HepG2 (cell line): Measurements from ENCODE around the gene PPM1H. TPM values are rescaled to one million over a fixed set of nuclear protein-coding genes. Genes with fewer than 3 reads are reported as not detected.

Source experiments
- BORCS8-MEF2B ChIP-seq: sonication (generic); formaldehyde crosslinking; IDR thresholded peaks from 2 replicates; pipeline ENCODE4 v1.8.0; 2022; ENCODE audit warnings: mild to moderate bottlenecking, missing genetic modification reagents
- CBX1 ChIP-seq: IDR thresholded peaks from one replicate; pipeline ENCODE4 v1.6.1; 2016; ENCODE audit warnings: antibody characterized with exemption, low read depth
- CENPT ChIP-seq: sonication (generic); formaldehyde crosslinking; IDR thresholded peaks from 2 replicates; pipeline ENCODE4 v1.8.0; 2022; ENCODE audit warnings: low read depth, mild to moderate bottlenecking, moderate library complexity, missing genetic modification reagents
- GTF3A ChIP-seq: sonication (generic); formaldehyde crosslinking; conservative IDR thresholded peaks from 2 replicates; pipeline ENCODE4 v1.4.0; 2020; ENCODE audit warnings: mild to moderate bottlenecking, missing genetic modification reagents
- PLRG1 ChIP-seq: fragments of 450-650 bp; conservative IDR thresholded peaks from 2 replicates; pipeline ENCODE4 v1.6.1; 2016
- POLR2G ChIP-seq: fragments of 200-400 bp; formaldehyde crosslinking; IDR thresholded peaks from 2 replicates; pipeline ENCODE4 v1.6.1; 2018; ENCODE audit warnings: mild to moderate bottlenecking, low read depth, low read length, moderate library complexity
- SETDB1 ChIP-seq: sonication (generic); formaldehyde crosslinking; IDR thresholded peaks from 2 replicates; pipeline ENCODE4 v1.5.1; 2020; ENCODE audit warnings: missing genetic modification reagents, mild to moderate bottlenecking, borderline replicate concordance
- SKI ChIP-seq: fragments of 450-650 bp; IDR thresholded peaks from one replicate; pipeline ENCODE4 v1.6.1; 2018; ENCODE audit warnings: mild to moderate bottlenecking; ENCODE audit not compliant: partially characterized antibody
- SP4 ChIP-seq: sonication (generic); formaldehyde crosslinking; IDR thresholded peaks from 2 replicates; pipeline ENCODE4 v1.8.1; 2023; ENCODE audit warnings: mild to moderate bottlenecking, missing genetic modification reagents
- TCF12 ChIP-seq, 2 experiments: fragments of 450-650 bp in 1 of 2; sonication (generic) in 1 of 2; formaldehyde crosslinking in 1 of 2; IDR thresholded peaks; 2 replicates each; pipeline versions ENCODE4 v1.6.1 to v1.8.0; 2017 to 2022; ENCODE audit warnings: antibody characterized with exemption in 1 of 2, mild to moderate bottlenecking in 1 of 2, missing genetic modification reagents in 1 of 2, moderate library complexity in 1 of 2
- THYN1 ChIP-seq: sonication (generic); formaldehyde crosslinking; IDR thresholded peaks from 2 replicates; pipeline ENCODE4 v1.8.1; 2023; ENCODE audit warnings: low read depth, mild to moderate bottlenecking, moderate library complexity, missing genetic modification reagents, borderline replicate concordance
- ZBTB7B ChIP-seq: sonication (generic); formaldehyde crosslinking; IDR thresholded peaks from 2 replicates; pipeline ENCODE4 v1.4.0; 2020; ENCODE audit warnings: missing genetic modification reagents
- ZC3H4 ChIP-seq: sonication (generic); formaldehyde crosslinking; IDR thresholded peaks from 2 replicates; pipeline ENCODE4 v1.4.0; 2020; ENCODE audit warnings: missing genetic modification reagents, borderline replicate concordance
- ZNF256 ChIP-seq: sonication (generic); formaldehyde crosslinking; conservative IDR thresholded peaks from 2 replicates; pipeline ENCODE4 v1.4.0; 2020; ENCODE audit warnings: missing genetic modification reagents
- ZNF441 ChIP-seq: sonication (generic); formaldehyde crosslinking; IDR thresholded peaks from 2 replicates; pipeline ENCODE4 v1.7.0; 2021; ENCODE audit warnings: missing genetic modification reagents, borderline replicate concordance
- ZNF605 ChIP-seq: sonication (generic); formaldehyde crosslinking; IDR thresholded peaks from 2 replicates; pipeline ENCODE4 v1.8.0; 2022; ENCODE audit warnings: mild to moderate bottlenecking, missing genetic modification reagents
- ZNF629 ChIP-seq: sonication (generic); formaldehyde crosslinking; conservative IDR thresholded peaks from 2 replicates; pipeline ENCODE4 v1.5.0; 2020; ENCODE audit warnings: missing genetic modification reagents
- ZNF713 ChIP-seq: sonication (generic); formaldehyde crosslinking; IDR thresholded peaks from 2 replicates; pipeline ENCODE4 v1.4.0; 2020; ENCODE audit warnings: mild to moderate bottlenecking, missing genetic modification reagents
- ZNF776 ChIP-seq: sonication (generic); formaldehyde crosslinking; IDR thresholded peaks from 2 replicates; pipeline ENCODE4 v1.4.0; 2020; ENCODE audit warnings: mild to moderate bottlenecking, missing genetic modification reagents
- ZNF816 ChIP-seq: sonication (generic); formaldehyde crosslinking; IDR thresholded peaks from 2 replicates; pipeline ENCODE4 v1.8.0; 2022; ENCODE audit warnings: missing genetic modification reagents, mild to moderate bottlenecking, borderline replicate concordance
- ZNF839 ChIP-seq: sonication (generic); formaldehyde crosslinking; IDR thresholded peaks from 2 replicates; pipeline ENCODE4 v1.4.0; 2020; ENCODE audit warnings: missing genetic modification reagents, mild to moderate bottlenecking, borderline replicate concordance
- ZSCAN22 ChIP-seq: sonication (generic); formaldehyde crosslinking; IDR thresholded peaks from 2 replicates; pipeline ENCODE4 v1.4.0; 2020; ENCODE audit warnings: mild to moderate bottlenecking, missing genetic modification reagents
- ZSCAN9 ChIP-seq: IDR thresholded peaks from 2 replicates; pipeline ENCODE4 v1.6.1; 2016; ENCODE audit warnings: borderline replicate concordance
- polyA plus RNA-seq, 8 experiments: library from polyadenylated mRNA; depleted of rRNA in 3 of 8; stranded (reverse) in 7 of 8; unstranded in 1 of 8; fragments of >200 nt; fragmentation: Illumina TruSeq in 4 of 8; extraction: Trizol in 4 of 8; gene quantifications; 2 replicates each; pipeline versions ENCODE4 v1.2.1 to v1.2.3, GENCODE V29; 2011 to 2016; ENCODE audit warnings: low read depth in 4 of 8, missing spikeins in 1 of 8, mixed read lengths in 1 of 8; ENCODE audit not compliant: insufficient read depth in 1 of 8
- total RNA-seq, 5 experiments: library from RNA; depleted of rRNA; stranded (reverse); fragments of >200 nt; fragmentation: Illumina TruSeq; extraction: Trizol; gene quantifications; 2 replicates each; pipeline ENCODE4 v1.2.3, GENCODE V29; 2016; ENCODE audit warnings: low read depth in 1 of 5
- TF ChIP-seq, protein P1 (sequence below): sonication (generic); formaldehyde crosslinking; IDR thresholded peaks from 2 replicates; pipeline ENCODE4 v1.4.0; 2020; ENCODE audit warnings: missing genetic modification reagents, mild to moderate bottlenecking, borderline replicate concordance
- TF ChIP-seq, protein P2 (sequence below): sonication (generic); formaldehyde crosslinking; IDR thresholded peaks from 2 replicates; pipeline ENCODE4 v1.8.0; 2023; ENCODE audit warnings: mild to moderate bottlenecking, missing genetic modification reagents
- TF ChIP-seq, protein P3 (sequence below): sonication (generic); formaldehyde crosslinking; conservative IDR thresholded peaks from 2 replicates; pipeline ENCODE4 v1.4.0; 2020; ENCODE audit warnings: missing genetic modification reagents
- TF ChIP-seq, protein P4 (sequence below): sonication (generic); formaldehyde crosslinking; IDR thresholded peaks from 2 replicates; pipeline ENCODE4 v1.9.0; 2022; ENCODE audit warnings: missing genetic modification reagents, mild to moderate bottlenecking, borderline replicate concordance

Gene PPM1H
- total and polyA plus RNA-seq, 2 of the 13 experiments (the other 11 are each of a cell fraction or from before 2014, with no cell fraction given) = 29.1 to 38.1 TPM

DNA sequence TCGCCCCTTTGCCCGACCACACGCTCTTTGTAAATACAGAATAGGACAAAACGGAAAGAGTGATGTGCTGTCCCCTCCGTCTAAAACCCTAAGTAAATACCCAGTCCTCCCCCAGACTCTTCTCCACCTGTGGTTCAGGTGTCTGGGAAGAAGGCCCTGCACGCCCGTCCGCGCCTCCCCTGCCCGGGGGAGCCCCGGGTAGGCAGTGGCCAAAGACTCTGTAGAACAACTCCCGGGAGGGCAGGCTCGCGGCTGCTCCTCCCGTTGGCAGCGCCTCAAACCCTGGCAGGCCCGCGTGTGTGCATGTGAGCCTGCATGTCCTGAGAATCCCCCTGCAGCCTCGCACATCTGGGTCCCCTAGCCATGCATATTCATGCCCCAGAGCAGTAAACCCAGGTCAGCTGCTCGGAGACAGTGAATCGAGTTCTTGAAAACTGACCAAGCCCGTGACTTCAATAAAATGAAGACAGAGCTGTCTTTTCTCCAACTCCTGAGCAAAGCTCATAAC, 302.5 kb downstream of the PPM1H start (continued):
- TF ChIP-seq POLR2G (peak; percentile 40; the same call in 1 of the 2 replicates), CBX1 (no peak), ZSCAN22 (CRISPR knock-in tag) (no peak), ZNF839 (CRISPR knock-in tag) (no peak), BORCS8-MEF2B (CRISPR knock-in tag) (no peak), SETDB1 (no peak), ZNF713 (CRISPR knock-in tag) (no peak), ZNF629 (CRISPR knock-in tag) (no peak), ZC3H4 (CRISPR knock-in tag) (no peak), ZBTB7B (no peak), ZNF776 (CRISPR knock-in tag) (no peak), ZNF816 (no peak), THYN1 (CRISPR knock-in tag) (no peak), ZSCAN9 (0 out of 2 replicates have a peak, but pooled peaks have one; percentile 27), ZNF605 (CRISPR knock-in tag) (no peak), CENPT (CRISPR knock-in tag) (no peak), SKI (no peak), SP4 (CRISPR knock-in tag) (no peak), ZNF441 (CRISPR knock-in tag) (no peak), TCF12 (IDR thresholded peaks at IDR 0.05) (no peak), TCF12 (CRISPR knock-in tag; IDR thresholded peaks at IDR 0.05) (no peak), PLRG1 (no peak), ZNF256 (0 out of 2 replicates have a peak, but pooled peaks have one; percentile 47), GTF3A (CRISPR knock-in tag) (no peak)
- TF ChIP-seq, protein P1, sequence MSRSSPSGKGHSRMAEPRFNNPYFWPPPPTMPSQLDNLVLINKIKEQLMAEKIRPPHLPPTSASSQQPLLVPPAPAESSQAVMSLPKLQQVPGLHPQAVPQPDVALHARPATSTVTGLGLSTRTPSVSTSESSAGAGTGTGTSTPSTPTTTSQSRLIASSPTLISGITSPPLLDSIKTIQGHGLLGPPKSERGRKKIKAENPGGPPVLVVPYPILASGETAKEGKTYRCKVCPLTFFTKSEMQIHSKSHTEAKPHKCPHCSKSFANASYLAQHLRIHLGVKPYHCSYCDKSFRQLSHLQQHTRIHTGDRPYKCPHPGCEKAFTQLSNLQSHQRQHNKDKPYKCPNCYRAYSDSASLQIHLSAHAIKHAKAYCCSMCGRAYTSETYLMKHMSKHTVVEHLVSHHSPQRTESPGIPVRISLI (CRISPR knock-in tag) = no peak
- TF ChIP-seq, protein P2, sequence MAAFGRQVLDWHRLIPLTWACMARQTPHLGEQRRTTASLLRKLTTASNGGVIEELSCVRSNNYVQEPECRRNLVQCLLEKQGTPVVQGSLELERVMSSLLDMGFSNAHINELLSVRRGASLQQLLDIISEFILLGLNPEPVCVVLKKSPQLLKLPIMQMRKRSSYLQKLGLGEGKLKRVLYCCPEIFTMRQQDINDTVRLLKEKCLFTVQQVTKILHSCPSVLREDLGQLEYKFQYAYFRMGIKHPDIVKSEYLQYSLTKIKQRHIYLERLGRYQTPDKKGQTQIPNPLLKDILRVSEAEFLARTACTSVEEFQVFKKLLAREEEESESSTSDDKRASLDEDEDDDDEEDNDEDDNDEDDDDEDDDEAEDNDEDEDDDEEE (CRISPR knock-in tag) = no peak
- TF ChIP-seq, protein P3, sequence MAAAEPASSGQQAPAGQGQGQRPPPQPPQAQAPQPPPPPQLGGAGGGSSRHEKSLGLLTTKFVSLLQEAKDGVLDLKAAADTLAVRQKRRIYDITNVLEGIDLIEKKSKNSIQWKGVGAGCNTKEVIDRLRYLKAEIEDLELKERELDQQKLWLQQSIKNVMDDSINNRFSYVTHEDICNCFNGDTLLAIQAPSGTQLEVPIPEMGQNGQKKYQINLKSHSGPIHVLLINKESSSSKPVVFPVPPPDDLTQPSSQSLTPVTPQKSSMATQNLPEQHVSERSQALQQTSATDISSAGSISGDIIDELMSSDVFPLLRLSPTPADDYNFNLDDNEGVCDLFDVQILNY (CRISPR knock-in tag) = 0 out of 2 replicates have a peak, but pooled peaks have one; percentile 18
- TF ChIP-seq, protein P4, sequence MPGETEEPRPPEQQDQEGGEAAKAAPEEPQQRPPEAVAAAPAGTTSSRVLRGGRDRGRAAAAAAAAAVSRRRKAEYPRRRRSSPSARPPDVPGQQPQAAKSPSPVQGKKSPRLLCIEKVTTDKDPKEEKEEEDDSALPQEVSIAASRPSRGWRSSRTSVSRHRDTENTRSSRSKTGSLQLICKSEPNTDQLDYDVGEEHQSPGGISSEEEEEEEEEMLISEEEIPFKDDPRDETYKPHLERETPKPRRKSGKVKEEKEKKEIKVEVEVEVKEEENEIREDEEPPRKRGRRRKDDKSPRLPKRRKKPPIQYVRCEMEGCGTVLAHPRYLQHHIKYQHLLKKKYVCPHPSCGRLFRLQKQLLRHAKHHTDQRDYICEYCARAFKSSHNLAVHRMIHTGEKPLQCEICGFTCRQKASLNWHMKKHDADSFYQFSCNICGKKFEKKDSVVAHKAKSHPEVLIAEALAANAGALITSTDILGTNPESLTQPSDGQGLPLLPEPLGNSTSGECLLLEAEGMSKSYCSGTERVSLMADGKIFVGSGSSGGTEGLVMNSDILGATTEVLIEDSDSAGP = peak; percentile 0; the same call in 1 of the 2 replicates
